Urothelium cell line (cell line): Measurements from ENCODE around the gene RIMS1.

Source experiments
- DNase-seq: peaks from one replicate; pipeline ENCODE4 v3.0.0; 2011; ENCODE audit warnings: low spot score, mixed read lengths
- FAIRE-seq: peaks from 2 replicates; lab custom pipeline; 2011; peaks lifted over from hg19 to GRCh38; lab: Jason Lieb, UNC

RIMS1 gene

DNA sequence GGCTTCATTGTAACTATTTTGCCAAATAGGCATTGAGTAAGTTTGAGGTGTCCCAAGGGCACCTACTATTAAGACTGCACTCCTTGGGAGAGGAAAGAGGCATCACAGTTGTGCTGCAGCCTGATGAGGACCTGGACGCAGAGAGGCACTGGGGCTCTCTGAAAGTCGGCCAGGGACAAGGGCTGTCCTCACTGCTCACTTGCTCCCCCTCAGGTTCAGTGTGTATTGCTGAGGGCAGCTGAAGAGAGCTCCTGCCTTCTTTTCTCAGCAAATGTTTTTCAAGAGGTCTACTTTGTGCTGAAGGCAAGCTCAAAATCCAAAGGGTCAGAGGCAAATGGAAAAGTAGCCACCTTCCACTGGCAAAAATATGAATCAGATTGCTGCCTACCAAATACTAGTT is 331.8 kb downstream of the RIMS1 start:
- DNase-seq = peak; percentile 54
- FAIRE-seq = no peak

DNA sequence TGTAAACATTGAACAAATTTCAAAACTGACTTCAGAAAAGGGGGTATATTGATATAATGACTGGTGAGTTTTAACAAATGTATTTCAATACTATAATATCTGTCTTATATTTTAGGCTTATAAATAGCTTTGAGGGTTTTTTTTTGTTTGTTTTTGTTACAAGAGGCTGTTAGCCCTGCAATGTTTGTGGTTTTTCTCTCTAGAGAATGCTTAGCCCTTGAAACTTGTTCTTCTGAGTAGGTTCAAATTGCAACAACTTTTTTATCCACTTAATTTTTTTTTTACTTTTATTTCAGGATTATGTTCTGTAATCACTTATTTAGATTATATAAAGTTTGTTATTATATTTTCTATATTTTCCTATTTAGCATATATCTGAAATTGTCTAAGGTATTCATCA is 333.2 kb downstream of the RIMS1 start:
- FAIRE-seq (no peak), DNase-seq (no peak)

DNA sequence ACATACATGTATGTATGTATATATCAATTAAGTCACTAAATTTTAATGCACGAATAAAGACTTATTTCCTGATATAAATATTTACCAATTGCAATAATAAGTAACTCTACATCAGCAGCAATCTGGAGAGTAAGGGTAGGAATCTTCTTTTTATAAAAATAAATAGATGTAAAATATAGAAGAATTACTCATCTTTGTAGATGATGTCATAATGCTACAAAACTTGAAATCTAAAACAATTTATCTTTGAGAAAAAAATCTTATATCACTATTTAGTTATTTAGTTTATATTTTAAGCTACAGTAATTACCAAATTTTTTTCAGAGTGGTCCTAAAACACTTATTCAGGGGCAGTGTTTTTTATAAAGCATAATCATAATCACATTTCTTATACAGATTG is 351.7 kb downstream of the RIMS1 start:
- FAIRE-seq (no peak), DNase-seq (no peak)

DNA sequence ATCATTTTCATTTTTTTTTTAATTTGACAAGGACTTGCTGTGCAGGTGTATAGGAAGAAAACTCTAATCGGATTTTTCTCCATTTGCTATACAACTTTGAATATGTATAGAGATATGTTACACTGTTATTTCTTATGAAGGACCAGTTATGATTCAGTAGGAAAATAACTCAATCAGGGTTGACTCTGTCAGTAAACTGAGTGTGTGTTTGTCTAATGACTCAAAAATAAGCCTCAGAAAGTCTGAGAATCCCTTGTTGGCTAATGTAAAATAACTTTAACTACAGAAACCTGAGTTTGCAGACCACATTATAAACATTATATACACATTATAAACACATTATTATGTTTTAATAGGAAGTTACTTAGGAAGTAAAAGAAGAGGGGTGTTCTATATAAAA is 352.6 kb downstream of the RIMS1 start:
- FAIRE-seq = no peak
- no peak for DNase-seq

DNA sequence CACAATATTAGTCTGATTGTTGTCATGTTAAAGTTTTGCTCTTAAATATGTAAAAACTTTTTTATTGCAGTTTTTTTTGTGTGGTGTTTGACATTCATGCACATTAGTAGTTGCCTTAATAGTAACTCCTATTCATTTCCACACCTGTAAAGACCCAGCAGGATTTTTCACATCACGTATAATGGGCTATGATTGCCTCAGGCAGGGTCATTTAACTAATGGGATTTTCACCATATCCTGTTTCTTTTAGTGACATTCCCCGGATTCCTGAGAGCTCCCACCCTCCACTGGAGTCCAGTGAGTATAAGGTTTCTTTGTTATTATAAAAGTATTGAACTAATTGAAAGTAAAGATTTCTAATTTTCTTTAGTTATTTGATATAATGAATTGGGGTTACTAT is 359.2 kb downstream of the RIMS1 start:
- FAIRE-seq = no peak

DNA sequence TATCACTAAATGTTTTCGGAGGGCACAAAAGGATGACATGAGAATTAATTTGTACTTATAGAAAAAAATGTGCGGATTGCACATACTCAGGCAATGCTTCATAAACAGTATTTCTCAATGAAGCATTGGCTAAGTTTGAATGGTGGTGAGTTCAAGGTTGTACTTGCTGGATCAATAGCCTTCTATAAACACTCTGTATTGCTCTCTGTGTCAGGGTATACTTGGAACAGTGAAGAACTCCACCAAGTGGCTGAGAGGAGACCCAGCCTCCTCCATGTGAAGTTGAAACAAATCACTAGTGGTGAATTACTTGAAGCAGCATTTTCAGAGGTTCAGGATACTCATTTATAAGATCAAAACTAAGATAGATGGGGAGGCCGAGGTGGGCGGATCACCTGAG is 360.6 kb downstream of the RIMS1 start:
- DNase-seq (no peak), FAIRE-seq (no peak)

More for the DNA sequence above, 359.2 kb downstream of the RIMS1 start:
- no peak for DNase-seq

DNA sequence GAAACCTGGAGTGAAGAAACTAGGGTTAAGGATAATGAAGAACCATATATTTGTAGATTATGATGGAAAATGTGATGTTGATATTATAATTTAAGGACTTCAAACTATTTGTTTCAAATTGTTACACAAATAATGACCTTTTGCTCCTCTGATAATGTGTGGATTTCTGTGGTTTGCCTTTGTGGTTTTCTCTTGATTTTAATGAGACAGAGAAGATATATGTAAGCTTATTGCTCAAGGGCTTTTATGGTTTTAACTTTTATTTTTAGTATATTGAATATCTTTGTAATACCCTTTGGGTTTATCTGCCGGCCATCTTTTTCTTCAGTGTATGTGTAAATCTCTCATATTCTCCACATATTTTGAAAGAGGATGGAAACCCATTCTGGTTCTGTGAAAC is 362.3 kb downstream of the RIMS1 start:
- no peak for DNase-seq
- no peak for FAIRE-seq

DNA sequence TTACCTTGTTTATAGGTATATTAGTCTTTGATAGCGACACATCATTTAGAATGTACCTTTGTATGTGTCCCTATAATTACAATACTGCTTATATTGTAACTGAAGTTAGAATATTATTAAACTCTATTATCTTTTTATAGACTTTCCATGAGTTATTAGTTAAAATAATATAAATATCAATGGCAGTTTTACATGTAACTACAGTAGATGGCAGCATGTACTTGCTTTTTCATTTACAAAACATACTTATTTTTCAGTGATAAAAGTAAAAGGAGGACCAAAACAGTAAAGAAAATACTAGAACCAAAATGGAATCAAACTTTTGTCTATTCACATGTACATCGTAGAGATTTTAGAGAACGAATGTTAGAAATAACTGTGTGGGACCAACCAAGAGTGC is 364.3 kb downstream of the RIMS1 start:
- no peak for FAIRE-seq
- DNase-seq = no peak

DNA sequence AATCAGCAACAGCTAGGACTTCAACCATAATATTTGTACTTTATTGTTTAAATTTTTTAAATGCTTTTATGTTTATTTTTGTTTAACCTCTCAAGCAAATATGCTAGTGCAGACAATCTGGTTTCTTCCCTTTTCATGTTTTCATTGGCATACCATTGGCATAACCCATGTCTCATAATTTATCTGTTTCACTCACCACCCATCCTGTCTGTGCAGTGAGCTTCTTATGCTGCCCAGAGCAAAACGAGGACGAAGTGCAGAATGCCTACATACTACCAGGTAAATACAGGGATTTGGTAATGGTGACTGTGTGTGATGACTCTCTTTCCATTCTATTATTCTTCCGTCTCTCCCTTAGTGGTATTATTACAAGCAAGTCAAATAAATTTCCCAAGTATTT is 374.1 kb downstream of the RIMS1 start:
- DNase-seq (no peak), FAIRE-seq (no peak)

DNA sequence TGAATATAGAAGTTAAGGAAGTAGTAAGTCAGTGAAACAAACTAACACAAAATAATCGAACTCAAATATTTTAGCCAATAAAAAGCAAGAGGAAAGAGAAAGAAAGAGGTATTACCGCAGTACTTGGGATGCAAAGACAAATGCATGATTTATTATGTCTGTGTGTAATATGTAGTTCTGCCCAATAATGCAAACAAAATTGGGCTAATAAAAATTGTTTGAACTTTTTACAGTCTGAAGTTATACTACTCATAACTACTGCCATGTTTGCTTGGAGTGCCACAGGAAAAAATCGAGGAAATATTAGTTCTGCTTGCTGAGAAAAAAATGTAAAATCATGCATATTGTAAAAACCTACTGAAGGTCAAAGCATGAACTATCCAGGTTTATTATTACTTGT is 375.2 kb downstream of the RIMS1 start:
- FAIRE-seq (no peak), DNase-seq (no peak)

DNA sequence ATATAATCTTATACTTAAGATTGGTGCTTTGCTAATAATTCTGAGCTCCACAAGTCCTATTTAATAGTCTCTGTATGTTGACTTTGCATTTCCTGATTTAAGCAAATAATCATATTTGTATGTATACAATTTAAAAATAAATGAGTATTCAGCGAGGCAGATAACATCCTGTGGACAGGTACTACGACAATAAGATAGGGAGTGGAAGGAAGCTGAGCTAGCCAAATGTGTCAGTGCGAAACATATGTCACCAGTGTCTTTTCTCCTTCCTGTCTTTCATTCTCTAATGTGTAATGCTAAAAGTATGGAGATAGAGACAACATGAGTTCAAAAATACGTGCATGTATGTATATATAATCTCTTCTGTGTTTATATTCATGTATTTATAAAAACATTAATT is 375.9 kb downstream of the RIMS1 start:
- no peak for FAIRE-seq
- no peak for DNase-seq

DNA sequence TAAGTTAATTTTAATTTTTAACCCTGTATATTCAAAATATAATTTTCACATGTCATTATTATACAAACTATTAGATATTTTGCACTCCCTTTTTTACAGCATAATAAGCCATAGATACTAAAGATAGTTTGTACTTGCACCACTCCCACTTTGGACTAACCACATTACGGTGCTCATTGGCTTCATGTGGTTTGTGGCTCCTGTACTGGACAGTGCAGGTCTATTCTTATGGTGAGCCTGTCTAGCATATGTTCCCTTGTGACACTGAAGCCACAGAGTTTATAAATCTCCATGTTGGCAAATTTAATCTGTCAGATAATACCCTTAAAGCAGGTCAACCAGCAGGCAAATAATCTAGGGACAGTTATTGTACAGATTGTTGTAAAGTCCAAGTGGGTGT is 381.1 kb downstream of the RIMS1 start:
- DNase-seq = no peak
- FAIRE-seq = no peak

DNA sequence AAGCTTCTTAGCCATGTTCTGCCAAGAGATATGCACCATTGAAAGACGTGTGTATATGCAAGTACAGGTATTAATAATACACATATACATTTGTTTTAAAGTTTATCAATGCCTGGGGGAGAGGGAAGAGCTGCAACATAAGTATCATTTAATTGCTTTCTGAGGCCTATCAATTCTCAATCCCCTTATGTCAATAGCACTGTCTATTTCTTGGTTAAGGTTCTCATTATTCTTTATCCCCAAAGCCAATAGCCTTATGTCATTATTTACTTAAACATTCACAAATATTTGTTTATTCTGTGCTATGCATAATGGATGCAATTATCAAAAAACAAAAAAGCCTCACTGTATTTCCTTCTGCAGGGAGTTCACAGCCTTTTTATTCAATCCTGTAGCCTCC is 385.2 kb downstream of the RIMS1 start:
- FAIRE-seq (no peak), DNase-seq (no peak)

DNA sequence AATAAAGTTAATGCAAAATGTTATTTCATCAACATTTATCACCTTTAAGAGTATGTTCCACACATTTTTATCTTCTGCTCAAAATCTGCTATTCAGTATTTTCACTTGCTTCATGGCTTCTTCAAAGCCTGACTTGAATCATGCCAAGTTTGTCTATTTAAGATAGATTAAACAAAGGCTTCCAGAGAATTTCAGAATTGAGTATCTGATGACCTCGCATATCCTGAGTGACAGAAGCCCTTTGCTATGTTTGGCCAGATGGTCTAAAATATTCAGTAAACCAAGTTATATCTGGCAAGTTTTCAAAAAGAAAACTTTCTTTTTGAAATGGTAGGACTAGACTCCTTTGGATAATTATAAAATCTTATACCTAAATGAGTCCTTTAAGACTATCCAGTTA is 386.6 kb downstream of the RIMS1 start:
- DNase-seq (no peak), FAIRE-seq (no peak)

DNA sequence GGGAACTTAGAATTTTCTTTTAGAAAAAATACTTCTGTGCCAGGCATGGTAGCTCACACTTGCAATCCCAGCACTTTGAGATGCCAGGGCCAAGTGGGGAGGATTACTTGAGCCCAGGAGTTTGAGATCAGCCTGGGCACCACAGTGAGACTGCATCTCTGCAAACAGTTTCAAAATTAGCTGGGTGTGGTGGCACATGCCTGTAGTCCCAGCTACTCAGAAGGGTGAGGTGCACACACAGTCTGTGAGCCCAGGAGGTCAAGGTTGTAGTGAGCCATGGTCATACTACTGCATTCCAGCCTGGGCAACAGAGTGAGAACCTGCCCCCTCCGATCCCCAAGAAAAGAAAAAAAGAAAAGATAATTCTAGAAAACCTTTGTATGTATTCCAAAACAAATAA is 389.5 kb downstream of the RIMS1 start:
- FAIRE-seq = no peak

DNA sequence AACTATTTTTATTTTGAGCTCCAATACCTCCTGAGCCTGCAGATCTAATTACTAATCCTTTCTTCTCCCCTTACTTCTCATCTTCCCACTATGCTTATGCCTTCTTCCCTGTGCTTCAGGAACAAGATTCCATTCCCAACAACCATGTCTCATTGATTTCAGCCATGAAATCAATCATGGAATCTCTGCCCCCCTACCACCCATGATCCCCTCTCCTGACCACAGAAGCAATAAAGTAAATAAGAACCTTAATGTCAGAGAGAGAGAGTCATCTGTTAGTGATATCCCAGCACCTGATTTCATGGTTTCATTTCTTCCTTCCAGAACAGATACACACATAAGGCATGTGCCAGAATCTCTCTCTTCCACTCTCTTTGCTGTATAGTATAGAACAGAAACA is 395.9 kb downstream of the RIMS1 start:
- DNase-seq (no peak), FAIRE-seq (no peak)

More for the DNA sequence above, 389.5 kb downstream of the RIMS1 start:
- no peak for DNase-seq

DNA sequence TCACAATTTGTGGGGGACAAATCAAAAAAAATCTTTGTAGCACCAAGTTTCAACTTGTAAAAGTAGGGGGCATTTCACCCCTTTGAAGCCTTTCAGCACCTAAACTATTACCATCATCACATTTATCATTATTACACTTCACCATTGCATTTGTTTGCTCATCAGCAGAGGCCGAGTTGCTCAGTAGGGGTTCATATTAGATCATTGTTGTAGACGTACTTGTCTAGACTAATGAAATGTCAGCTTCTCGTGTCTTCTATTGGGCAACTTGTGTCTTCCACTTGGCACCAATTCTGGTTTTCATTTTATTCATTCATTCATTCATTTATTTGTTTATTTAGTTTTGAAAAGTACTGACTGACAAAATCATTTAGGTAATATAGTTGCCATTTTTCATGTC is 397.2 kb downstream of the RIMS1 start:
- no peak for FAIRE-seq

DNA sequence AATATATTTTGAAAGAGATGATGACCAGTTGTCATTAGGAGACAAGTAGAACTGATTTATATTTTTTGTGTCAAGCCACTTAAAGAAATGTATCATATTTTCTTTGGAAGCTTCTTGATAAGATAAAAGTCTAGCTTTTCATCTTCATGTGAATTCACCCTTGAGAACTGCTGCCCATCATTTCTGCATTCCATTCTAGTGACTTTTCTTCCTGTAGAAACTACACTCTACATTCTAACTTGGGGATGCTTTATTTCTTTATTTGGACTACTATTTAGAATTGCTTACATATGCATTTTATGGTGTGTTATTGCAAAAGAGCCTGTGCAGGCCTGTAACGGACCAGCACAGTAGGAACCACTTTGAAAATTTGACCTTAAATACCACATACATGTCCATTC is 400.6 kb downstream of the RIMS1 start:
- FAIRE-seq = no peak
- peak; percentile 17 for DNase-seq

More for the DNA sequence above, 397.2 kb downstream of the RIMS1 start:
- no peak for DNase-seq

DNA sequence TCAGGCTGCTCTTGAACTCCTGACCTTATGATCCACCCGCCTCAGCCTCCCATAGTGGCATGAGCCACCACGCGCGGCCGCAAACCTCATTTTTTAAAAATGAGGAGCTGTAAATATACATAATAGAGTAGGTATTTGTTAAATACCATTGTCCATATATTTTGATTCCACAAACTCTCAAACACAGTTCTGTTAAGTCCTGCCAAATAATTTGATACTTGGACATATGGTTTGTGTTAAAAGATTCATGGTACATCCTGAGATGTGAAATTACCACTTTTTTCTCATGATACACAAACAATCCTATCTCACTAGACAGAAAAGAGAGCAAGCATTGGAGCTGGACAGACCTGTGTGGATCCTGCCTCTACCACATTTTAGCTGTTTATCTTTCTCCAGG is 401.5 kb downstream of the RIMS1 start:
- DNase-seq (no peak), FAIRE-seq (no peak)

DNA sequence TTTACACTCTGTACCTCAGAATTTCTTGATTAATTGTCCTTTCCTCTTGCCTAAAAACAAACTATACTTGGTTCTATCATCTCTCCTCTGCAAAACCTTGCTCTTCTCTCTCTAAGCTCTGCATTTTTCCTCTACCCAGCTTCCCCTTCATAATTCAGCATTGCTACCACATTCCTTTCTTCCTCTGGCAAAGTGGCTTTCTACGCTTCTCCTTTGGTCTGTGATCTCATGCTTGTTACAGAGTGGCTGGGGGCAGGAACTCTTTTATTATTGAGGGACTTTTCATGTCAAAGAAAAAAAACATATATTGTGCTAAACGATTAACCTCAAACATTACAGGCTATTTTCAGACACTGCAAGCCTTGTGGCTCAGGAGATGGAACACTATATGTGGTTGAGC is 402.2 kb downstream of the RIMS1 start:
- no peak for FAIRE-seq

DNA sequence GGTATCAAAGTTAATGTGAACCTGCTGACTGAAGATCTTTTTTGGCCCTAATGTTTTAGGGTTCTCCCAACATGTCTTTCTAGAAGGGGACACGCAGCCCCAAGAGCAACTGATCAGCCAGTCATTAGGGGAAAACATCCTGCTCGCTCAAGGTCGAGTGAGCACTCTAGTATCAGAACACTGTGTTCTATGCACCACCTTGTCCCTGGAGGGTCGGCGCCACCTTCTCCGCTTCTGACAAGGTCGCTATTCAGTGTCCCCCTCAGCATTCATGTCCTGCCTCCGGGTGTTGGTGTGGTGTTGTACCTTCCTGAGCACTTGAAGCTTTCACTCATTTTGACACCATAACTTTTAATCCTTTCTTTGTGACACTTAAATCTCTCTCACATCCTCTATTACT is 404.3 kb downstream of the RIMS1 start:
- DNase-seq (no peak), FAIRE-seq (no peak)

More for the DNA sequence above, 402.2 kb downstream of the RIMS1 start:
- DNase-seq = no peak

DNA sequence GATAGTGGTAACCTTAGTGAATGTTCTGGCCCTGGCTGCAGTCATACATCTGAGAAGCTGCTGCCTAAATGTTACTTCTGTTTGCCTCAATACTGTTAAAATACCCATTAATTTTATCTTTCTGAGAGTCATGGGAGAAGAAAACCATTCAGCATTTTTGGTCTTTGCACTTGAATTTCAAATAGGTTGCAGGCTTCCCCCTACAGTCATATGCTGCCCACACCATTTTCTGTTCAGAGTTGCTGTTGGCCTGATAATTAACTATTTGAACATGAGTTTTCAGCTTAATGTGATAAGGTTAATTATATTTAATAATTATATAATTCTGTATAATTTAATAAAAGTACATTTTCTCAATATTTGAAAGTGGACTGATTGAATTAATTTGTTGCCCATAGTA is 410.0 kb downstream of the RIMS1 start:
- DNase-seq (no peak), FAIRE-seq (no peak)

DNA sequence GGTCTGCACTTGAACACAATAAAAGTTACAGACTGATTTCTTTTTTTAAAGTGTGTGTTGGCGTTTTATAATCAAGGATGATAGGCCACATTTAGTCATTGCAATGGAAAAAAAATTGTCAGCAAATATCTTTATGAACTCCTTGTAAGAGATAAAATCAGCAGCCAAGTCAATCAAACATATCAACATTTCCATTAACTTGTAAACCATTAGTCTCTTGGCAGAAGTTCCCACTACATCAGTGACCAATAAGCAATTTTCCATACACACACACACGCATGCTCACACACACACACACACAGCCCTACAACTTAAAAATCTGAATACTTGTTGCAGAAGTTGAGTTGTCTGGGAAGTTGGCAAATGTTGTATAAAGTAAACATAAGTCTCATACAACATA is 419.6 kb downstream of the RIMS1 start:
- DNase-seq (no peak), FAIRE-seq (no peak)
